GM21515 (cell line): ENCODE measurements around the gene TBX4.

ENCODE experiments used
- ATAC-seq: cut with Tn5 transposase; IDR thresholded peaks from one replicate; pipeline ENCODE4 v1.9.1; 2021; ENCODE audit not compliant: unreplicated experiment

Gene TBX4

DNA sequence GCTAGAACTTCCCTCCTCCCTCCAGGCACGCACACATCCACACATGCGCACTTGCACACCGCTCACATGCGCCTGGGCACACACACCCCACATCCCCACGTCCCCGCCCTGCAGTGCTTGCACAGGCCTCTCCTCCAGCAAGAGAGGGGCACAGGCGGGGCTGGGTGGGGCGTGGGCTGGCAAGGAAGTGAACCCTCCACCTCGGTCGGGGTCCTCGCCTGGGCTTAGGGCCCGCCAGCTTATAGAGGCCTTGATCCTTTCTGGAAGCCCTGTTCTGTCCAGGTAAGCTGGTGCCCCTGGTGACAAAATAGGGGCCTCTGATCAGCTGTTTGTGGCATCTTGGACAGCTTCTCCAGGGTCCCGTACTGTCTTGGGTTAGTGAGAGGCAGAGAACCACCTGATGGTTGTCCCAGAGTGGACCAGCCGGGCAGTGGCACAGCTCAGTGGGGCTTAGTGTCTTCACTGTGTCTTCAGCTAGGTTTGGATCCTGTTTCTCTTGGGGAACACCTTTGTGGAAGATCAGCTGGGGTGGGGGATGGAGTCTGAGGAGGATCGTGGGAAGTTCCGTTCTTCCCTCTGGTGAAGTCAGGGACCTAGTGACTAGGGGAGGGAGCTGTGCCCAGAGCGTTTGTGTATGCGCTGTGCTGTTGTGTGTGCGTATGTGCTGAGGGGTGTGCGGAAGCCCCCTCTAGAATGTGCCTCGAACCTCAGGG, 12.1 kb downstream of the TBX4 start:
- no peak for ATAC-seq

DNA sequence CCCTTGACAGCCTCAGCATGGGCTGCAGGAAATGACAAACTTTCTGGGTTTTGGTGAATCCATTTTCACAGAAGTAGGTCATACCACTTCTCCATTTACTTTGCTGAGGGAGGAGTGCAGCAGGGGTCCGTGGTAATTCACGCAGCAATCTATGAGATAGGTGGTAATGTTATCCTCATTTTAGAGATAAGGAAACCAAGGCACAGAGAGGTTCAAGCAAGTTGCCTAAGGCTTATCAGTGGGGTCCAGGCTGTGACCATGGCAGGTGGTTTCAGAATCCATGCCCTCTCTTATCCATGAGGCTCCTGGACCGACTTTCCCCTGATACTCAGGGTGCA, 12.6 kb downstream of the TBX4 start:
- no peak for ATAC-seq

DNA sequence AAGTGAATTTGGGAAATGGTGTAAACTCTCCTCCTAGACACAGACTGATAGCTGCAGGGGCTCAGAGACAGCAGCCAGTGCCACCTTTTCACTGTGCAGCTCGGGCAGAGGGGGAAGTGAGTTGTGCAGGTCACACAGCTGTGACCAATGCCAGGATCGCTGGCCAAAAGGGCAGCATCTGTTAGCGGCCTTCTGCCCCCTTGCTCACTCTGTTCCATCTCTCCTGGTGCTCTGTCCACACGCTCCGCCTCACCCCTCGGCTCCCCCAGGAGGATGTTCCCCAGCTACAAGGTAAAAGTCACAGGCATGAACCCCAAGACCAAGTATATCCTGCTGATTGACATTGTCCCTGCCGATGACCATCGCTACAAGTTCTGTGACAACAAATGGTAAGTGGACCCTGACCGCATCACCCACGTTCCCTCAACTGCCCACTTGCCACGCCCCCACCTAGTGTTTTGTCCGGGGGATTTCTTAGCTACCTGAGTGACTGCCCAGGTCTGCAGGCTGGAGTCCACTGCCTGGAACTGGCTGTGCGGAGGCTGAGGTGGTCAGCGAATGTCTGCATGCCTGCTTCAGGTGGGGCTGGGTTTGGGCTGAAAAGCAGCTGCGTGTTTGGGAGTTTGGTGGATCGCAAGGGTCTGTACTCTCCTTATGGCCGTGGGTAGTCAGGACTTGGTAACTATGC, 13.5 kb downstream of the TBX4 start:
- no peak for ATAC-seq

DNA sequence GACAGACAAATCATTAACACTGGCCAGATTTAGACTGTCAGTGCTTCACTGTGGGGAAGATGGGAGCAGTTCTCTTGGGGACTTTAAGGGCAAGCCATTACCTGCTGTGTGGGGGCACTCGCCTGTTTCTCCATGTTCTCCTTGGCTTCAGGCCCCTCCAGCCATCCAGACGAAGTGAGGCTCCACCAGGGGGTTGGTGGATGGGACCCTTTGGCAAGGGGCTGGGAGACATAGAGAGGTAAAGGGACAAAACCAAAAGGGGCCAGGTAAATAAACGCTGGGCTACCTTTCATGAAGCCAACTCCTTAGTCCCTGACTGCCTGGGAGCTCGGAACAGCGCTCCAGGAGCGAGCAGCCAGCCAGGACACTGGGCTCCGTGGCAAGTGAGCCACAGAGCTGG, 14.0 kb downstream of the TBX4 start:
- no peak for ATAC-seq

DNA sequence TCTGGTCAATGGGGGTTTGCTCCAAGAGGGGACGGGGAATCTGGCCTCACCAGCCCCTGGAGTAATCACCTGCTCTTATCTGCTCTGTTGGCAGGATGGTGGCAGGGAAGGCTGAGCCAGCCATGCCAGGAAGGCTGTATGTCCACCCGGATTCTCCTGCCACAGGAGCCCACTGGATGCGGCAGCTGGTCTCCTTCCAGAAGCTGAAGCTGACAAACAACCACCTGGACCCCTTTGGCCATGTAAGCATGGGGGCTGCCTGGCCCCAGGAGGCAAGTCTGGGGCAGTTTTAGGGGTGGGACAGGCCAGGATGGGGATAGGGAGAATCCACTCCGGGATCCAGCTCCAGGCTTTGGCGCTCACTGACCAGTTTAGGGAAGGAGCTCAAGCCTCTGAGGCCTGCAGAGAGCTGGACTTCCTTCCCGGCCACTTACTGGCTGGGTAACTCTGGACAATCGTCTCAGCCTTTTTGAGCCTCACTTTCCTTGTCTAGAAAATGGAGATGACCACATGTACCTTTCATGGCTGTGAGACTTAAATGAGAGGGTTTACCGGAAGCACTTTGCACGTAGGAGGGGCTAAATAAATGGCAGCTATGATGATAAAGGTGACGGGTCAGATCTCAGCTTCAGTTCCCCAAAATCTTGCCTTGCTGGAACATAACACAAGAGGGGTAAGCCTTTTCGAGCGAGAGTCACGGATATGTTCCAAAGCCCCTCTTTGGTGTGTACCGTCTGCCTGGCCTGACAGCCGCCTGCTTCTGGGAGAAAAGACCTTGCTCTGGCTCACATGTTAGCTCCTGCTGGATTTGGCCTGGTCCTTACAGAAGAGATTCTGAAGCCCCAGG, 15.4 kb downstream of the TBX4 start:
- no peak for ATAC-seq

DNA sequence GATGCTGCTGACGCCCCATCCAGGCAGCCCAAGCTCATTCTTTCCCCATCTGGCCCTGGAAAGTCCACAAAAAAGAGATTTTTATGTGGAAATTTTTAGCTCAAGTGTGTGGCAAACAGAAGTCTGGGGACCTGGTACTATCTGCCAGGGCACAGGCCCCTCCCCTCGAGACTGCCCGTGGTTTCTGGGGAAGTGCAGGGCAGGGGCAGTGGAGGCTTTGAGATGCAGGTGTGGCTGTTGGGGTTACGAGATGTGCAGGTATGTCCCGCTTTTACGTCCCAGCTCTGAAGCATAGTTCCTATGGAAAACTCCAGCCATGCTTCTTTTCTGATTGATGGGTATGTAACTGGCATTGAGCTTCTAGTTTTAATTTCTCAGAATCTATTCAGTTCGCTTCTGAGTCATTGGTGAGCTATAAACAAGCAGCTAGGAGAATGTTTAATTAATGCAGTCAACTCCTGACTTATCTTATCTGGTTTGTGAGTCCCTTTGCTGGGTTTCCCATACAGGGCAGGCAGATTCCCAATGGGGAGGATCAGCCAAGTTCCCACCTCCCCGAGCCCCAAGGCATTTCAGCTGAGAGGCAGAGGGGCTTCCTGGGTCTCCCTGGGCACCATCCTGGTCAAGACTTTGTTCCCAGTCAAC, 16.2 kb downstream of the TBX4 start:
- ATAC-seq, result no peak

DNA sequence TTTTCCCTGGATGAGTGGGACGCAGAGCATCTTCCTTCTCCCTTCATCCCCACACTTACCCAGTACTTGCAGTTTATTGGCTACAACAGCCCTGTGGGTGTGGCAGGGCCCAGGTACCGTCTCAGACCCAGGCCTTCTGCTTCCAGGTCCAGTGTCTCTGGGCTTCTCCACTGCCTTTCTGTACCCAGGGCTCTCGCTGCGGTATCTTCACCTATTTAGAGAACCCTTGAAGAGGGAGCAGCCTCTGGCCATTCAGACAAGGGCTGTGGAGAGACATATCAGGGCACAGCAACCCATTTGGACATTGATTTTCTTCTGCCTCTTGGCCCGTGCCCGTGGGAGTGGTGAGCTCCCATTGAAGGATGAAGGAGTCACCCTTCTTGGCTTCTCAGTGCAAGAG, 17.3 kb downstream of the TBX4 start:
- no peak for ATAC-seq

DNA sequence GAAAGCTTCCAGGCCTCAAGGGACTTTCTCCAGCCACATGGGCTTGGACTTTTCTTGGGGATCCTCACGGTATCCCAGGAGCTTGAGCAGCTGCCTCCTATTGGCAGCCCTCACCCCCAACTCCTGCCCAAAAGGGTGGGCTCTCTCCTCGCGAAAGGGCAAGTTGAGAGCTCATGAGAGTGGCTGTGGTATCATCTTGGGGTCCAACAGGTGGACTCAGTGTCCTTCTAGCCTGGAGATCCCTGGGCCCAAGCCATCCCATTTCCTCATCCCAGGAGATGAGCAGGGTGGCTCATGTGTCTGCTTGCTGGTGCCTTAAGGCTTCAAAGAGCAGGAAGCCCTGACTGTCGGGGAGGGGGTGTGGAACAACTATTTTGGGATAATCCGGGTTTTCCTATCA, 17.7 kb downstream of the TBX4 start:
- ATAC-seq, result no peak

DNA sequence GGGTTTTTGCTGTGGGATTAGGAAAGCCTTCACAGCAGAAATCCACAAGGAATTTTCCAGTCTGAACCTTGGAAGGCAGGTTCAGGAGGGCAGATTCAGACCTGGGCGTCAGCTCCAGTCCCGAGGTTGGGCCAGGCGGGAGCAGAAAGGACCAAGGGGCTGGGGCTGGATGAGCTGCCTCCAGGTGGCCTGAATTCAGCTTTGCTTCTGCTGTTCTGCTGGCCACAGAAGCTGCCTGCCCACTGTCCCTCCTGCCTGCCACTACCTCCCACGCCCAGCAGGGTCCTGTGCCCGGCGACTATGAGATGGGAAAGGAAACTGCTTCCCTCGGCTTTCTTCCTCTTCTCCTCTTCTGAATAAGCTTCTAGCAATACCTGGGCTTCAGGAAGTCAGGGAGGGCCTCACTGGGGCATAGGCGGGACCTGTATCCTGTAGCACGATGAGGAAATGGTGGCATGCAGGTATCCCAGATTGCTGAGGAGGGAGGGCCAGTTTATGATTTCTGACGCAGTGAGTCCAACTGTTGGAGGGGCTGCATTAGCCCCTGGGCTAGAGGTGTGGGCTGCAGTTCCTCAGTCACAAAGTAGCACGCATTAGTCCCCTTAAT, 18.4 kb downstream of the TBX4 start:
- ATAC-seq, result no peak

DNA sequence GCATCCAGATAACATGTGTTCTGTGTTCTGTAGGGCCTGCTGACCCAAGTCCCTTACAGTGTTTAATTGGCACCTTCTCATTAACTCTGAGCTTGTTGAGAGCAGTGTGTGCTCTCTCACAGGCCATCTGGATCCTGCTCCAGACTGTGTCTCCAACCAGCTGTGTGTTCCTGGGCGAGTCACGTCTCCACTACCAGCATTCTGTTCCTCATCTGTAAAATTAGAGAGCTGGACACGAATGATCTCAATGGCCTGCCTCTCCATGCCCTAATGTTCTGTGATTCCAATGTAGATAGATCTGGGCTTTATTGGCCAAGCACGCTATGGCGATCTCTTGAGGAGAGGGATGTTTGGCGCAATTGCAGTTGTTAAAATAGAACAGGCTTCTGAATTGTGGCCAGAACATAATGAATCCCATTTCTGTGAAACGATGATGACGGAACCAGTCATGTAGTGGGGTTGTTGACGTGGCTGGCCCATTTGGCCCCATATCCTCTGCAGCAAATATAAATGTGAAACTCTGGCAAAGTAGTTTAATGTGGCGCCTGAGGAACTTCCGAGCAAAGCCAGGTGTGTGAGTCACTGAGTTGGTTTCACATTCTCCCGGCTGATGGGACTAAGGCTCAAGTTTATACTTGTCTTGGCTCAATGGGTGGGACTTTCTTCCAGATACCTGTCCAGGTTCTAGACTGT, 22.2 kb downstream of the TBX4 start:
- ATAC-seq, result no peak

DNA sequence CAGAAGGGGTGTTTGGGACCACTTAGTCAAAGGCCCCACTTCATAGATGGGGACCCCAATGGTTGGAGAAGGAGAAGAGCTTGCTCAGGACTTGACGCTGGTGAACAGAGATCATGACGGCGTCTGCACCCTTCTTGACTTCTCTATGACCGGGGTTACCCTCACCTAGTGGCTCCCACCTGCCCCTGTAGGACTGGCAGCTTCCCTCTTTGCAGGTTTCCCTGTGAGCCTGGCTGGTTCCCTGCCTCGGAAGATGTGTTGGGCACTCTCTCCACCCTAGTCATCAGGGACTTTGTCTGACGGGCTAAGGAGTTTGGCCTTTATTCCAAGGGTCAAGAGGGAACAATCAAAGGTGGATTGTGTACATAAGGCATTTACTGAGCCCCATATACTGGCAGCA, 22.7 kb downstream of the TBX4 start:
- ATAC-seq, result no peak

DNA sequence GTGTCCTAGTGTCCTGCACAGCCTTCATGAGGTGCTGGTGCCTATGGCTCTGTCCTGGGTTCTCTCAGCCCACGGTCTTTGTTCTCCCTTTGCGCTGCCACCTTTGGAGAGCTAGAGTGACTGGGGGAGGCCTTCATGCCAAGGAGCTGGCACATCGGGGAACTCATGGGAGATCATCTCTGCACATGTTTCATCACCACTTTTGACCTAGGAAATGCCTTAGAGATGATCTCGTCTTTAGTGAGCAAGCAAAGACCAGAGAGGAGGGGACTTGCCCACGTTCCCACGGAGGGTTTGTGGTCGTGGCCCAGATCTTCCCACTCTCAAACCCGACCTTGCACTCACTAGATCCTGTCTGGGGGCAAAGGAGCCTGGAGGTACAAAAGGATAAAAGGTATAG, 23.5 kb downstream of the TBX4 start:
- ATAC-seq, result no peak

DNA sequence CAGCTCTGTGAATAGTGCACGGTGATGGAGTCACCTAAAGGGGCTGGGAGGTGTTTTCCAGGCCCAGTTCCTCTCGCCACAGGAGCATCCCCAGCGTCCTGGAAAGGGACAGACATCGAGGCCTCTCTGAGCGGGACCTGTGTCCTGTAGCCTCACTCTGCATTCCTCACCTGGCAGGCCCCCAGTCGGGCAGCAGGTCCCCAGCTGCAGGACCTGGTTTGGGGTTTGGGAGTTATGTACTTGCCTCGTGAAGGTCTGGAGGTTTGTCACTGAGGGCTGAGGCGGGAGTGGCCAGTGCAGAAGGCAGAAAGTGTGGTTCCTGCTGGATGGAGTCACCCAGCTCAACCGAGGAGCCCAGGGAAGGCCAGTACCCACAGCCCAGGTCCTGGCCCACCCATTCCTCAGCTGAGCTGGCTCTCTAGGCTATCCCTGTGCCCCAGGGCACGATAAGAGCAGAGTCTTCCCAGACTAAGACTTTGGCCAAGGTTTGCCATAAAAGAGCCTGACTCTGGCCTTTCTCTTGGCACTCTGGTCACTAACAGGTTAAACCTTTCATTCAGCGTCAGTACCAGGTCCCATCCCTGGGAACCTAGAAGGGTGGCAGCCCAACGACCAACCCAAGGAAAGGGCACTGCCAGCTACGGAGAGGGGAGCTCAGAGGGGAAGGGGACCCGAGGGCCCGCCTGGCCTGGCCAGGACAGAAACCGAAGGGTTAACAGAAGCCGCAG, 24.4 kb downstream of the TBX4 start:
- ATAC-seq, result no peak

DNA sequence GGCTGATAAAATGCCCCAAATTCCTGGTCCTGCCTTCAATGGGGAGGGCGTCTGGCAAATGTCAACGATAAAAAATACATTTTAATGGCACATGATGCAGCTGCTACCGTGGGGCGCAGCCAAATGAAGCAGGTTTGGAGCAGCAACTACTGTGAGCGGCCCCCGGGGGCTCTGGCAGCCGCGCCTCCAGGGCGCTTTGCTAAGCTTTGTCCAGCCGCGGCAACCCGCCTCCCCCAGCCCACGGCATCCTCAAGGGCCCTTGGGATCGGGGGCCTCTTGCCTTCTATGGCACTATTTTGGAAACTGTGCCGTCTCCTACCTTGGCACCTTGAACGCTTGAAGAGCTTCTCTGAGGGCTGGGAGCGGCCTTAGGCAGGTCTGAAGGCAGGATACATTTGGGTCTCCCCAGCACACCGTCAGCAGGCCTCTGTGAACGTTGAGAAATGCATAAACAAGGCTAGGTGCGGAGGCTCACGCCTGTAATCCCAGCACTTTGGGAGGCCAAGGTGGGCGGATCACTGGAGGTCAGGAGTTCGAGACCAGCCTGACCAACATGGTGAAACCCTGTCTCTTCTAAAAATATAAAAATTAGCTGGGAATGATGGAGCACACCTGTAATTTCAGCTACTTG, 25.1 kb downstream of the TBX4 start:
- no peak for ATAC-seq

DNA sequence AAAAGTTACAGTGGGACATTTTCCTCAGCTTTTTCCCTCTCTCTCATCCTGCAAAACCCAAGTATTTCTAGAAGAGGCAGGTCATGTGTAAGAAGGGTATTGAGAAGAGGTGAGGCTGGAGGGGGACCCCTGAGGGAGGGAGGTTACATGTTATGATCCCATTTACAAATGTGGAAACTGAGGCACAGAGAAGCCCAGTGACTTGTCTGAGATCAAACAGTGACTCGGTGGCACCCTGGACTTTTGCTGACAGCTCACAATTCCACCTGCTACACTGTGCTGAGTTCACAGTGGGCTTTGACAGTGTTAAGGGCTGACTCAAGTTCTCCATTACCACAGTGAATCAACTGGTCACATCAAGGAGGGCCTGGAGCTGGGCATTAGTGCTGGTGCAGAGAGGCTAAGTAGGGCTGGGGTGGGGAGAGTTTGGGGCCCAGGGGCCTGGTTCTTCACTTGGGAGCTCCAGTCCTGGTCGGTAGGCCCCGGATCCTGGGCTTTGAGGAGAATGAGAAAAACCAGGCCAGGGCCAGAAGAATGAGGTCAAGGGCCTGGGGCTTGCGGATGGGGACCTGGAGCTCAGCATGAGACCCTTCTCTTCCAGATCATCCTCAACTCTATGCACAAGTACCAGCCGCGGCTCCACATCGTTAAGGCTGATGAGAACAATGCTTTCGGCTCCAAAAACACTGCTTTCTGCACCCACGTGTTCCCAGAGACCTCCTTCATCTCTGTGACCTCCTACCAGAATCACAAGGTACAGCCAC, 26.0 kb downstream of the TBX4 start:
- ATAC-seq, result no peak

DNA sequence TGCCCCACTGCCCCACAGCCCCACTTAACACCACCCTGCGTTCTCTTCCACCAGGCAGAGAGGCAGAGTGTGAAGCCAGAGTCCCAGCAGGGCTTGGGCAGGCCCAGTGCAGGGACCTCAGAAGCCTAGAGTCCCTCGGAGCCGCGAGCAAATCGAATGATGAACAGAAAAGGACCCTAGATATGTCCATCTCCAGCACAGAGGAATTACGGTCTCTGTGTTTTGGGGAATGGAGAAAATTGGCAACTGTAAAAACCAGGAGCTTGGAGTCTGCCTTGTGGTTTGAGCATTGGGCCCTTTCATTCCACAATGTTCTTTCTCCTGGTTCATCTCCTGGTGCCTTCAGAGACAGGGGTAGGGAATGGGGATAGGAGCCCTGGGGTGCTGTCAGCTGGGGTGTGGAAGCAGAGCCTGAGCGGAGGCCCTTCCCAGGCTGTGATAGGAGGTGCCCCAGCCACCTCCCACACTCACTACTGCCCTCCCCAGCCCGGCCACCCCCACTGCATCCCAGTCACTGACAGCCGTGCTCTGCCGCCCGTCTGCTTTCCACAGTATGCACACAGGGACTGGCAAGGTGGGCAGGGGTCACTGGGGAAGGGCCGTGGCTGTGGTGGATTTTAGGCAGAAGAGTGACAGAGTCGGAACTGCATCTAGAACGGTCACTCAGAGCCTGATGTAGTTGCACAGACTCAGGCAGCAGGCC, 26.7 kb downstream of the TBX4 start:
- ATAC-seq, result no peak

DNA sequence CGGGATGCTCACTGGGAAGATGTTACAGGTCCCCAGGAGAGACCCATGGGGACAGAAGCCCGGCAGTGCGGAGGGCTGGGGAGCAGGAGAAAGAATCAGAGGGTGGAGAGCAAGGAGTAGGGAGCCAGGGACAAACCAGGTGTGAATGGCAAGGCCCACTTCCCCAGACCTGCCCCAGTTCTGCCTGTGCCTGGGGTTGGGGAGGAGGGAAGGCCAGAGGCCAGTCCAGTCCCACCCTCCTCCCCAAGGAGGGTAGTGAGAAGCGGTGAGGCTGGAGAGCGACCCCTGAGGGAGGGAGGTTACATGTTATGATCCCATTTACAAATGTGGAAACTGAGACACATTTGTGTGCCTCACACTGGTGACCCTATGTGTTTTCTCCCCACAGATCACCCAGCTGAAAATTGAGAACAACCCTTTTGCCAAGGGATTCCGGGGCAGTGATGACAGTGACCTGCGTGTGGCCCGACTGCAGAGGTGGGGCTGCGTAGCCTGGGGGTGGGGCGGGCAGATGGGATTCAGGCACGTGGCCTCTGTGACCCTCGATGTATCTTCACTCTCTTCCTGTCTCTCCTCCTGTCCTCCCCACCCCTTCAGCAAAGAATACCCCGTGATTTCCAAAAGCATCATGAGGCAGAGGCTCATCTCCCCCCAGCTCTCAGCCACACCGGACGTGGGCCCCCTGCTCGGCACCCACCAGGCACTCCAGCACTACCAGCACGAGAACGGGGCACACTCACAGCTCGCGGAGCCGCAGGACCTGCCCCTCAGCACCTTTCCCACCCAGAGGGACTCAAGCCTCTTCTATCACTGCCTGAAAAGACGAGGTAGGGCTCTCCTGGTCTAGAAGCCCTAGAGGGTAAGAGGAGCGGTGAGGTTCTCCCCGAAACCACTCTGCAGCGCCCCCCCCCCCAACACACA, 27.5 kb downstream of the TBX4 start:
- no peak for ATAC-seq
